Measurements from ENCODE around the gene GSTM4.

The GSTM4 gene

DNA sequence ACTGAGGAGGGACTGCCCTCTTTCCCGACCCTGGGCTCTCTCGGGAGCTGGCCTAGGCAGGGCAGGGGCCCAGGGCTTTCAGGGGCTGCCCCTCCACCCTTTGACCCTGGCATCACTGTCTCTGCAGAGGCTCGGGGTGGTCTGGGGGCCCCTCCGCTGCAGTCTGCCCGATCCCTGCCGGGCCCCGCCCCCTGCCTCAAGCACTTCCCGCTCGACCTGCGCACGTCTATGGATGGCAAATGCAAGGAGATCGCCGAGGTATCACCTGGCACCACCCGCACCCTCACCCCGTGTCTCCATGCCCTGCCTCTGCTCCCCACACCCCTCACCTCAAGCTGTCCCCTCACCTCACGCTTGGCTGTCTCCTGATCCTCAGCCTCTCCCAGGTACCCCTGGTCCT, 30.7 kb upstream of the GSTM4 start:
- no peak for DNase-seq

DNA sequence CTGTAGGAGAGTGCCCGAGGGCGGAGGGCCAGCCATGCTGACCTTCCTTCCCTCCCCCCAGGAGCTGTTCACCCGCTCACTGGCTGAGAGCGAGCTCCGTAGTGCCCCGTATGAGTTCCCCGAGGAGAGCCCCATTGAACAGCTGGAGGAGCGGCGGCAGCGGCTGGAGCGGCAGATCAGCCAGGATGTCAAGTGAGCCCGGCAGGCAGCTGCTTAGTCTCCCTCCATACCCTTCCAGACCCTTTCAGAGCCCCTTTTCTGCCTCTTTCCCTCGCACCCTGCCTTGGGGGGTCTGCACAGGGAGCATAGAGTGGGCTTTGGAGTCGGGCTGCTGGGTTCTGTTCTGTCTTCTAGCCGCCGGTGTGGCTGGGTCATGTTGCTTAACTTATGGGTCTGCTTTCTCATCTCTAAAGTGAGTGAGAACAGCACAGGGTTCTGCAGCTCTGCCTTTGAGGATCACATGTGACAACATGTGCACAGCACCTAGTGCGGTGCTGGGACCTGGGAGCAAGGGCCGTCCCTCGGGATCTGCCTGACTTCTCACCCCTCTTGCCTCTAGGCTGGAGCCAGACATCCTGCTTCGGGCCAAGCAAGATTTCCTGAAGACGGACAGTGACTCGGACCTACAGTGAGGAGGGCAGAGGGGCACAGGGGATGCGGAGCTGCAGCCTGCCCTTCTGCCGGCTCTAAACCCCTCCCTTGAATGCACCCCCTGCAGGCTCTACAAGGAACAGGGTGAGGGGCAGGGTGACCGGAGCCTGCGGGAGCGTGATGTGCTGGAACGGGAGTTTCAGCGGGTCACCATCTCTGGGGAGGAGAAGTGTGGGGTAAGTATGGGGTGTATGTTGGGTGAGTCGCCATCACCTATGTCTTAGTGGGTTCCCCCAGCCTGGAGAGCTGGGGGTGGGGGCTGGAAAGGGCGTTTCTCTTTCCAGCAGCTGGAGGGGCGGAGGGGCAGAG, 30.0 kb upstream of the GSTM4 start:
- DNase-seq = no peak

DNA sequence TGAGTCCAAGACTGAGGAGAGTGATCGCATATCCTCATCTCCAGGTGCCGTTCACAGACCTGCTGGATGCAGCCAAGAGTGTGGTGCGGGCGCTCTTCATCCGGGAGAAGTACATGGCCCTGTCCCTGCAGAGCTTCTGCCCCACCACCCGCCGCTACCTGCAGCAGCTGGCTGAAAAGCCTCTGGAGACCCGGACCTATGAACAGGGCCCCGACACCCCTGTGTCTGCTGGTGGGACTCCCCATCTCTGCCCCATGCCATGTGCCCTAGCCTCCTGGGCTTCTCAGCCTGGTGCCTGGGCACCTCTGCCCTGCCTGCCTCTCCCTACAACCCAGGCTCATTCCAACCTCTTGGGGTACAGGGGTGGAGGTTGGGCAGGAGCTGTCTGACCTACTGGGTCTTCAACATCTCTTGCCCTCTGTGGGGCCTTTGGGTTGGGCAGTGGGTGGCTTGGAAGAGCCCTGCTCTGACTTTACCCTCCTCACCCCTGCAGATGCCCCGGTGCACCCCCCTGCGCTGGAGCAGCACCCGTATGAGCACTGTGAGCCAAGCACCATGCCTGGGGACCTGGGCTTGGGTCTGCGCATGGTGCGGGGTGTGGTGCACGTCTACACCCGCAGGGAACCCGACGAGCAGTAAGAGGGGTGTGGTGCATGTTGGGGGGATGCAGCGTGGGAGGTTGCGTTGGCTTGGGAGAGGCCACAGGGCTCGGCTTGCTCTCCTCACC, 29.1 kb upstream of the GSTM4 start:
- no peak for DNase-seq

DNA sequence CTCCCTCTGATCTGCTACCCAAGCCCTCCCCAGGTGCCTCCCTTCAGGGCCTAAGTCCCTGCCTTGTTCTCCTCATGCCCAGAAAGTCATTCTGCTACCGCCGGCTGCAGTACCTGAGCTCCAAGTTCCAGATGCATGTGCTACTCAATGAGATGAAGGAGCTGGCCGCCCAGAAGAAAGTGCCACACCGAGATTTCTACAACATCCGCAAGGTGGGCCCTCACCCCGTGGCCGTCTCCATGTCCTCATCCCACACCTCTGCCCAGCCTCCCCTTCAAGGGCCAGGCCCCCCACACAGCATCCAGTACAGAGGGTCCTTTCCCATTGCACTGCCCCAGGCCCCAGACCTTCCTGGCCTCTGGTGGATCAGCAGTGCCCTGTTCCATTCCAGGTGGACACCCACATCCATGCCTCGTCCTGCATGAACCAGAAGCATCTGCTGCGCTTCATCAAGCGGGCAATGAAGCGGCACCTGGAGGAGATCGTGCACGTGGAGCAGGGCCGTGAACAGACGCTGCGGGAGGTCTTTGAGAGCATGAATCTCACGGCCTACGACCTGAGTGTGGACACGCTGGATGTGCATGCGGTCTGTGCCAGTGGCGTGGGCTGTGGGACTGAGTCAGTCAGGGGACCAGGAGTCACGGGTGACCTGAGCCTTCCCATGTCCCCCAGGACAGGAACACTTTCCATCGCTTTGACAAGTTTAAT, 28.1 kb upstream of the GSTM4 start:
- DNase-seq = no peak

DNA sequence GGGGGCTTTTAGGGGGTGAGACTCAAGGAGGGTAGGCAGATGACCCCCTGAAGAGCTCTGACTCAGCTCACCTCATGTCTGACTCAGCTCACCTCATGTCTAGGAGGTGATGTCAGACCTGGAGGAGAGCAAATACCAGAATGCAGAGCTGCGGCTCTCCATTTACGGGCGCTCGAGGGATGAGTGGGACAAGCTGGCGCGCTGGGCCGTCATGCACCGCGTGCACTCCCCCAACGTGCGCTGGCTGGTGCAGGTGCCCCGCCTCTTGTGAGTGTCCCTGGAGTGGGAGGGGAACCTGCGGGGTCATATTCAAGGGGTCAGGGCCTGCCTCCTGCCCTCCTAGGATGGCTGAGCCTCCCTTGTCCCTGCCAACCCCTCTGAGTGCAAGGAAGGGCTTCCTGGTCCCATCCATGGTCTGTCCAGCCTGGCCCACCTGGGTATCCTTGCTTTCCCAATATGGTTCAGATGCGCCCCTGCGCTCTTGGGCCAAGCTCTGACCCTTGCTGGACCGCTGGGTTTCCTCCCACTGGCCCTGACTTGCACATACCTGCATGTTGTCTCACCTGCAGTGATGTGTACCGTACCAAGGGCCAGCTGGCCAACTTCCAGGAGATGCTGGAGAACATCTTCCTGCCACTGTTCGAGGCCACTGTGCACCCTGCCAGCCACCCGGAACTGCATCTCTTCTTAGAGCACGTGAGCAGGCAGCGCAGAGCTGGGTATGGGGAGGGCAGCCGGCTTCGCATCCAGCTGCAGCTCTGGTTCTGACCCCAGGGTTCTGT, 27.2 kb upstream of the GSTM4 start:
- no peak for DNase-seq

DNA sequence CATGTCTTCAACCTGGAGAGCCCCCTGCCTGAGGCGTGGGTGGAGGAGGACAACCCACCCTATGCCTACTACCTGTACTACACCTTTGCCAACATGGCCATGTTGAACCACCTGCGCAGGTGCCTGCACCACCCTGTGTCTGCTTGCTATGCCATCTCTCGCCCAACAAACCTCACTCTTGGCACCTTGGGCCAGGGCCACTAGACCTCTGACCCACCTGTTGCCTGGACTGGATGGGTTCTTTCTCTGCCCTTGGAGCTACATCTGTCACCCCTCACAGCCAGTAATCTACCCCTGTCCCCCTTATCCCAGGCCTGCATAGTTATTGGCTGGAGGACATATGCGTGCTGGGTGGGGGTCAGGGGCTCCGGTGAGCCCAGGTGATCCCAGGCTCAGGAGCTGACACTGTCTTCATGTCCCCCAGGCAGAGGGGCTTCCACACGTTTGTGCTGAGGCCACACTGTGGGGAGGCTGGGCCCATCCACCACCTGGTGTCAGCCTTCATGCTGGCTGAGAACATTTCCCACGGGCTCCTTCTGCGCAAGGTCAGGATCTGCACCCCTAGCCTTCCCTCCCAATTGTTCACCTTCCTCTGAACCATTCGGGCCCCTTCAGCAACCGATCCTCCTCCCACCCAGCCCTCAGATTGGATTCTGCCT, 26.4 kb upstream of the GSTM4 start:
- no peak for DNase-seq

DNA sequence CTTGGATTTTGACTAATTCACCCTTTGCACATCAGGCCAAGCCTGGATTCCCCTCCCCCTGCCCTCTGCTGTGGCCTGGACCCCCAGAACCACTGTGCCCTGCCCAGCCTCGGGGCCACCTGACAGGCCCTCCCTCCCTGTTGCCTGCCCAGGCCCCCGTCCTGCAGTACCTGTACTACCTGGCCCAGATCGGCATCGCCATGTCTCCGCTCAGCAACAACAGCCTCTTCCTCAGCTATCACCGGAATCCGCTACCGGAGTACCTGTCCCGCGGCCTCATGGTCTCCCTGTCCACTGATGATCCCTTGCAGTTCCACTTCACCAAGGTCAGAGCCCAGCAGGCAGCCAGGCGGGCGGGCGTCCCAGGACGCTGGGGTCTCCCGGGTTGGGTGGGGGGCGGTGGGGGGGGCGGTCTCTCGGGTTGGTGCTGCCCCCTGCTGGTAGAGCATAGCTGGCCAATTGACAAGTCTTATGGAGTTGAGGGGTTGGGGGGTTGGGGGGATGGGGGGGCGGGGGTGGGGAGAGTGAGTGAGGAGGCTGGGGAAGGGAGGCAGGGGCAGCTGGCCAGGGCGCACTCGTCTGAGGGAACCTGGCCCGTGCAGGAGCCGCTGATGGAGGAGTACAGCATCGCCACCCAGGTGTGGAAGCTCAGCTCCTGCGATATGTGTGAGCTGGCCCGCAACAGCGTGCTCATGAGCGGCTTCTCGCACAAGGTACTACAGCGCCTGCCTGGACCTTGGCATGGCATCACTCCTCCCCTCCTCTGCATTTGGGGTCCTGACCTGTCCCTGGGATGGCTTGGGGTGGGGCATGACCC, 25.6 kb upstream of the GSTM4 start:
- no peak for DNase-seq

DNA sequence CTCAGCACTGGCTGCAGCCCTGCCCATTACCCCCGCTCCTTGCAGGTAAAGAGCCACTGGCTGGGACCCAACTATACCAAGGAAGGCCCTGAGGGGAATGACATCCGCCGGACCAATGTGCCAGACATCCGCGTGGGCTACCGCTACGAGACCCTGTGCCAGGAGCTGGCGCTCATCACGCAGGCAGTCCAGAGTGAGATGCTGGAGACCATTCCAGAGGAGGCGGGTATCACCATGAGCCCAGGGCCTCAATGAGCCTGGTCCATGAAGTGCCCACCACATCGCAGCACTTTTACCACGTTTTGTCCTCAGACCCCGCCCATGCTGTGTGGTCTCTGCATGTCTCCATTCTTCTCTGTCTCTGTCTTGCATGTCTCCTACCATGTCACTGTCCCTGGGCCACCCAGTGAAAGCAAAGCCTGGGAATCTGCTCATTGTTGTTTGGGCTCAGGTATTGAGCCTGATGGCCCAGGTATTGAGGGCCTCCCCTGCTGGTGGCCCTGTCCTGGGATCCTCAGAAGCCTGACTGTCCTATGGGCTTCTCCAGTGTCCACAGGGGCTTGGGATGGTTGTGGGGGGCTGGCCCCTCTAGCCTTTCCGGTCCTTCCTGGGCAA, 24.9 kb upstream of the GSTM4 start:
- no peak for DNase-seq

DNA sequence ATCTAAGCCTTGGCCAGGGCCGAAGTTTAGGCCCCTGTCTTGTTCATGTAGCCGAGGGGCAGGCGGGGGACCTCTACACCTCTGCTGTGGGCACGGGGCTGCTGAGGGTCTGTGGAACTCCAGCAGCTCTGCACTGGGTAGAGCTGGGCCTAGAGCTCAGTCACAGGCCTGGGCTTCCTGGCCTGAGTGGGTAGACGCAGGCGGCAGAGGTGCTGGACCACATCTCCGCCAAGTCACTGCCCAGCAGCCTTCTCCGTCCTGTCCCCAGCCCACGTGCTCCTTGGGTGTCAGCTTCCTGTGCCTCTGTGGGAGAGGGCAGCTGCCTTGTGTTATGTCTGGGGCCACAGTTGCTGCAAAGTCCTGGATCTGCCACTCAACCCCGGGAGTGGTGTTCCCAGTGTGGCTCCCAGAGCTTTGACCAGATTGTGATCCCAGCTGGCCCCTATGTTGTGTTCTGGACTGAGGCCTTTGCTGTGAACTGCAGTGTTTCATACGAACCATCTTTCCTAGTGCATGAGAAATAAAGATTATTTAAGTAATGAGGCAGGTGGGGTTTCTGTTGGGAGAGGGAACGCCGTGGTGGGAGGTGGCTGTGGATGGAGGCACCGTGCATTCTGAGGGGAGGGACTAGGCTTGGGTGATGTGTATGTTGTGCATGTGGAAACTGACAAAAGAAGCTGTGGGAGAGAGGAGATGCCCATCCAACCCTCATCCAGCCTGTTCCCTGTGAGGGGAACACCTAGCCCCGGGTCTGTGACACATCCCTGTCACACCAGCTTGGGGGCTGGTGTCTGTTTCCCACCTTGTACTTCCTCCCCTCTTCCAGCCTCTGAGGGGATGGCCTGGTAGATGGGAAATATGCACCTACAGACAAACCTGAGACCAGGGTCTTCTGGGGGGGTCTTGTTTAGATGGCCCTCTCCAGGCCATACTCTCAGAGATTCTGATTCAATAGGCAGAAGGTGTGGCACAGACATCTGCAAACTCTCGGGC, 24.1 kb upstream of the GSTM4 start:
- DNase-seq = no peak

DNA sequence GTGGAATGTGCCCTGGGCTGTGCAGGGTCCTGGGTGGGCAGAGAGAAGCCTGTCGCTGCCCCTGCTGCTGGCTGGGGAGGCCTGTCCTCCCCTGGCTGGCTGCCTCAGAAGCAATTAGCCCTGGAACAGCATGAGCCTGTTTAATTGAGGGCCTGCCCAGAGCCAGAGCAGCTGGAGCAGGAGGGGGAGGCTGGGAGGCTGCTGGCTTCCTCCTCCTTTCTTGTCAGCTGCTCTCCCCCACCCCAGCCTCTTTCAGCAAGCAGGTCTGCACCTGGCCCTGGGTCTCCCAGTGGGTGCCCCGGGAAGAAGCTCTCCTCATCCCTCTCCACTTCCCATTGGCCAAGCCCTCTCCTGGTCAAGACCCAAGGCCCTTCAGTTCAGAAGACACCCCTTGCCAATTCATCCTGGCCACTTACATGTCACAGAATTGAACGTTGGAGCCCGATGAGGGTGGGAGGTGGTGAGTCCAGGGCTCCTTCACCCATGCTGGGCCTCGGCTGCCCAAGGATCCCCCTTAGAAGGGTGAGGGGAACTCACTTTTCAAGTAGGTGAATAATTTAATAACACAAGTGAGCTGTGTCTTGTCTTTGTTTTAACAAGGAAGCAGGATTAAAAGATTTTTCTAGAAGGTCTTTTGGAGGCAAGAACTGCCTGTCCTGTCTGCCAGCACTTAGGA, 23.1 kb upstream of the GSTM4 start:
- DNase-seq = no peak

DNA sequence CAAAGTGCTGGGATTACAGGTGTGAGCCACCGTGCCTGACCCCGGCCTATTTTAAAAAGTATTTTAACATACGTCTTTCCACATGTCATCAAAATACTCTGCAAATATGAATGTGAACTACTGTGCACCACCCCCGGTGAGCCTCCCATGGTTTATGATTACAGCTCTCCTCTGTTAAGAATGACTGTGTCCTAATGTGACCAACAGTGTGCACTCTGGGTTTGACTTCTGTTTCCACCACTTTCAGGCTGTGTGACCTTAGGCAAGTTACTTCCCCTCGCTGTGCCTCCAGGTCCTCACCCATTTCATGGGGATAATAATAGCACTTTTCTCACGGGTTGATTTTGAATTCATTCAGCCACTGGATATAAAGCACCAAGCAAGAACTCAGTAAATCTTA, 21.6 kb upstream of the GSTM4 start:
- no peak for DNase-seq

DNA sequence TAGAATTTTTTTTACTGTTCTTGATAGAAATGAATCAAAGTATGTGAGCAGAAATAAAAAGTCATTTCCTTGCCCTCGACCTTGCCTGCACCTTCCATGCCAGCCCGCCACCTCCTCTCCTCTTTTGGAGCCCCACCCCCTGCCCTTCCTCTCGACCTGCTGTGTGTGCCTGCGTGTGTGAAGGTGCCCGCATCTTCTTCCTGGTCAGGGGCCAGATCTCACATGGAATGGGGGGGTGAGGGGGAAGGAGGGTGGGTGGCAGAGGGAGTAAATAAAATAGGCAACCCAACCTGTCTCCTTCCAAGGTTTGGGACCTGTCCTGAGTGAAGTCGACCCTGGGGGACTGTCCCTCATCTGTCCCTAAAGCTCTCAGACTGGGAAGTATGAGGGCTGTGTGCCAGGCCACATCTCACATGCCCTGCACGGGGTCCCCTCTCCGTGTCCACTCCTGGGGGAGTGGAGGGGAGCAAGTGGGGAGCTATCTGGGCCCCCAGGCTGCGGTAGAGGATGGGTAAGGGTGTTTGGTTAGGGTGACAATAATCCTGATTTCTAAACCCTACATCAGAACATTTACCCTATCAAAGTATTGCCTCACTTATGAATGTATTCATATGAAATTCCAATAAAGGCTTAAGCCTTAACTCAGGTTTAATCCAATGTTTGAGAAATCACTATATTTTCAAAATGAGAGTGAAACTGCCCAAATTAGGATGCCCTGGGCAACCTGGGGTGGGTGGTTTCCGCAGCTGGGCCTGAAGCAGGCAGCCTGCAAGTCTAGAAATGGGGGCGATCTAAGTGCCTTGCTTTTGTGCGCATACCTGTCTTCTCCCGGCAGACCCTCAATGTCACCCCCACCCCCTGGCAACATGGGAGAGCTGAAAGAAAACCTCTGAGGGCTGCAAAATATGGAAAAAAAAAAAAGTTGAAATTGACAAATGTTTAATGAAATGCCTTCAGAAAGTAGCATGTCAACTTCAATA, 20.8 kb upstream of the GSTM4 start:
- no peak for DNase-seq

DNA sequence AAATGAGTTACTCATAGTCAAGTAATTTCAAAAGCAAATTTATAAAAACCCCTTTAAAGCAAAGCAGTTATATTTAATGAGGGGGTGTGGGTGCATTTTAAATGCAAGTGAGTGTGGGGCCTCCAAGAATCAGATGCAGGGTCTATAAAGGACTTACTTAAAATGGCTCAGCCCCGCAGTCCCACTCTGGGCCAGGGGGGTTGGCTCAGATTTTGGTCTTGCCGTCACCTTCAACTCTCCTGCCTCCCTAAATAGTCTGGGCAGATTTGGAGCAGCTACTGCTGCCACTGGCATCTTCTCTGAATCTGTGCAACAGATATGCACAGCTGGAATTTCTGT, 20.1 kb upstream of the GSTM4 start:
- DNase-seq = no peak

DNA sequence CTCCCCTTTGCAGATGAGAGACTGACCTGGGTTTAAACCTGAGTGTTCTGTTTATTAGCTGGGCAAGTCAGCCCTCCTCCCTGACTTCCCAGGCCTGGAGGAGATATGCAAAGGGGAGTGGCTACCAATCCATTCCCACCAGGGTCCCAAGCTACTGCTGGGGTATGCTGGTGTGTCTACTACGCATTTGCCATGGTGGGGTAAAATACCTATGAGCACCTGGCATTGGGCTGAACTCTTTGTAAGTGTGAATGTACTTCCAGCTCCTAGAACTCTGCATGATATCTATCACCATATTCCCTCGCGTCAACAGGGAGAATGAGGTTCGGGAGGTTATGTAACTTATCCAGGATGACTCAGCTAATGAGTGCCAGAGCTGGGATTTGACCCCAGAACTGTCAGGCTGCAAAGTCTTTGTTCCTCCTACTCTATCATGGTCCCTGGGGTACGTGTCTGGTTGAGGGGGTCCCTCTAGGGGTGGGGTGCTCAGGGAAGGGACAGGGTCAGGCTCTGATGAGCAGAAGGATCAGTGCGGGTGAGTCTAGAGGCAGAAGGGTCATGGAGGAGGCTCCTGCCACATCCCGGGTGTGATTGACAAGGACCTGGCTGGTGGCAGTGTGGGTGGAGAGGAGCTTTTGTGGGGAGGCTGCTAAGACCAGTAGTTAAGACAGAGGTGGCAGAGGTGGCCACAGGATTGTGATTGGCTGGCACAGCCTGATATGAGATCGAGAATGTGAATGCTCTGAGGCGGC, 19.5 kb upstream of the GSTM4 start:
- no peak for DNase-seq

DNA sequence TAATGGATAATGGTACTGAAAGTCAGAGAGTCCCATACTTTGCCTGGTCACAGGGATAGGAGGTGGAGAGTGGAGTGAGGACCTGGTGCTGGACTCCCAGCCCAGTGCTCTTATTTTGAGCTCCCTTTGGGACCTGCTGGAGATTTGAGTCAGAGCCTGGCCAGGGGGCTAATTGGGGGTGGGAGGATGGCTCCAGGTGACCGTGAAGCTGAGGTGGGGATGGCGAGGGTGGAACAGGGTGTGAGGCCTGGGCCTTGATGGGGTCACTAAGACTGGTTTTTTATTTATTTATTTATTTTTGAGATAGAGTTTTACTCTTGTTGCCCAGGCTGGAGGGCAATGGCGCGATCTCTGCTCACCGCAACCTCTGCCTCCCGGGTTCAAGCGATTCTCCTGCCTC, 18.5 kb upstream of the GSTM4 start:
- no peak for DNase-seq

DNA sequence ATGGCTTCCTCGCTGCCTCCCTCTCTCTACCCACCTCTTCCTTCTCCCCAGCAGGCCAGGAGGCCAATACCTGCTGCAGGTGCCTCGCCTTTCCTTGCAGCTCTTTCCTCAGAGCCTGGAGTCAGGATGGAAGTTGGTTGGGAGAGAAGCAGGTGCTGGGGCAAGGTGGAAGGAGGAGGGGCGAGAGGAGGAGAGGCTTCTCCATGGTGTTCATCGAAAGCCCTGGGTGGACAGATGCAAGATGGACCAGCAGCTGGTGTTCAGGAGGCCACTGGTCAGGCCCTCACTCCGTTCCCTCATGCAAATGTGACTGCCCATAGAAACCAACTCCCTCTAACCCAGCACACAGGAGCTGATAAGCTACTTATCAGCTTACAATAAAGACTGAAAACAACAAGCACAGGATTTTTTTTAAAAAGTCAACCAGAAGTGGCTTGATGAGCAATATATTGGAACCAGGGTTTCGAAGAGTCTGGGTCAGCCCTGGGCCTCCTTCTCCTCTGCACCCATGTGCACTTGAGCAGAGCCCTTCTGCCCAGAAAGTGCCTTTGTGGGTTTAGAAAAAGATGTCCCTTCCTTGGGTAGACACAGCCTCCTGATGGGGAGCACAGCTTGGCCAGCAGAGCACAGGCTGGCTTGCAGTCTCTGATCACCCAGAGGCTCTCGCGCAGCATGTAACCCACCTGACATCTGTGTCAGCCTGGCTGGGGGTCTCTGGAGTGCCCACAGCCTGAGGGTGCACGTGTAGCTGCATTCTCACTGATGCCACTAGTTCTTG, 16.6 kb upstream of the GSTM4 start:
- DNase-seq = no peak
